Peyer's patch (tissue), 4 donors: ENCODE data around the gene LYL1.

ENCODE experiments used
- CTCF ChIP-seq, 6 experiments: fragments of 450-650 bp in 4 of 6; fragments of 200-600 bp in 2 of 6; sonication (generic) in 1 of 6; IDR thresholded peaks; one replicate each; pipeline ENCODE4 v1.5.1; 2017 to 2019; ENCODE audit warnings: antibody characterized with exemption in 6 of 6, mild to moderate bottlenecking in 3 of 6, moderate library complexity in 1 of 6
- POLR2A ChIP-seq, 2 donors: fragments of 450-650 bp; IDR thresholded peaks; one replicate each; pipeline ENCODE4 v1.5.1; 2017; ENCODE audit warnings: antibody characterized with exemption in 2 of 2, mild to moderate bottlenecking in 2 of 2, moderate library complexity in 2 of 2

DNA sequence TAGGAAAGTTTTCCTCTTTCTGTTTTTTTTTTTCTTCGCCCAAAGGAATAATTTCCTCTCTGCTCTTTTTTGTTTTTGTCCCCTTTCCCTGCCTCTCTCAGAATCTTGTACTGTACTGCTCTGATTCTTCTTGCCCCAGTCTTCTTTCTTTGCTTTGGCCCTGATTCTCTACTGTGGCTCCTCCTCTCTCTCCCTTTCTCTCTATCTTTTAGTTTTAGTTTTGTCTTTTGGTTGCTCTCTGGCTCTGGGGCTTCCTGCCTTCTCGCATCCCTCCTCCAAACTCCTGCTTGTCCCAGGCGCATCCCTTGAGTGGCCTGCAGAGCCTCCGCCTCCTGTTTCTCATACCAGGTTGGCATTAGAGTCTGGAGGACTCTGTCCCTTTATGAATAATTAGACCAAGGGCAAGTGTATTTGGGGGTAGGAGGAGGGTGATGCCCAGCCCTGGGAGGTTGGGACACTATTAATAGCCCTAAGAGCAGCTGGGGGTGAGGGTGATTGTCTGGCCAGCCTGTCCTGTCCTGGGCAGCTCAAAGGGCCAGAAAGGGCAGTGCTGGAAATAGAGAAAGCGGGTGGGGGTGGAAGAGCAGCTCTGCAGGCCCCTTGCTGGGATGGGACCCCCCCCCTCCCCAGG is 39.1 kb downstream of the LYL1 start:
- TF ChIP-seq POLR2A (IDR thresholded peaks at IDR 0.05) (no peak), CTCF (IDR thresholded peaks at IDR 0.05) (no peak)
